ENCODE measurements around the gene SNX7.

Gene SNX7

DNA sequence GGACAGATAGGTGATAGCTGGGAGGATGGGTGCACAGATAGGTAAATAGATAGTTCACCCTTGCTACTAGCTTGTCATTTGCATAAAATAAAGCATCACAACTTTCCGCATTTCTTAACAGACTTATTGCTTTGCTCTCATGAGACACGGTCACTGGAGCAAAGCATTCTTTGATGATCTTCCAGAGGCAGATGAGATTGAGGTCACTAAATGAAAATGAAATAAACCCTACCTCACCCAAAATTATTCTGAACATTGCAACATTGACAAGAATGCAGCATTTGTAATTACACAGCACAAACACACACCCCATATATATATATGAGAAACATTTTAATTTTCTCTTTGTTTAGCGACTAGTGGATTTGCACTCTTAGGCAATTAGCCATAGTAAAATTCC is 107.6 kb downstream of the SNX7 start:
- DNase-seq (no peak), ATAC-seq (no peak)

DNA sequence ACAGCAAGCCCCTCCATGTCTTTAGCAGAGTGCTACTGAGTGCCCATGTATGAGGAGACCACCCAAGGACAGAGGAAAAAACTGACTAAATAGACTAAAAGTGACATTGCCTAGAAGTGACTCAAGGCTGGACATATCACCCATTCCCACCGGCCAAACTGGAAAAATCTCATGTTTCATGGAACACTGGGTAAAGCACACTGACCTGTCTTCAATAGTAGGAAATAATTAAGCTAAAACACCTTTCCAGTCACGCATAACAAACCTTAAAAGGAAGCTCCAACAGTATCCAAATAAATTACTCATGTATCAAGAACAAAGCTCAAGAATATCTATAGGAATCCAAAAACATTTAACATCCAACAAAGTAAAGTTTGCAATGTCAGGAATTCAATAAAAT is 120.4 kb downstream of the SNX7 start:
- DNase-seq (no peak), ATAC-seq (no peak)

GRCh38 chr1:98783821-98784220 is 122.3 kb downstream of the SNX7 start:
- ATAC-seq: no peak
- DNase-seq: no peak

DNA sequence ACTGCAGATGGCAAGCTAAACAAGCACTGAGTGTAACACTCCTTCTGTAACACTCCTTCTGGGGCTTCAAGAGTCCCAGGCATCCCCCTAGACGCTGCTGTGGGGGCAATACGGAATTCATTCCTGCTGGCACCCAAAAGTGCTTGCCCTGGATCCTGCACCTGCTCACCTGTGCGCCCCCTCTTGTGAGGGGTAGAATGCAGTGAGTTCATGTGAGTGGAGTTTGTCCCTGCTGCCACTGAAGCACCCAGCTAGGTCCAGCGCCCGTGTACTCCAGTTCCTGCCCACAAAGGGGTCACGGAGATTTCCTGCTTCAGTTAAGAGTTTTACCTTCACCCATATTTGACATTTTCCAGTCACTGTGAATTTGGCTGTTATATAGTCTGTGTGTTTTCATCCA is 130.0 kb downstream of the SNX7 start:
- DNase-seq (no peak), ATAC-seq (no peak)

GRCh38 chr1:98792123-98792522 is 130.6 kb downstream of the SNX7 start:
- no peak for ATAC-seq
- DNase-seq: no peak

DNA sequence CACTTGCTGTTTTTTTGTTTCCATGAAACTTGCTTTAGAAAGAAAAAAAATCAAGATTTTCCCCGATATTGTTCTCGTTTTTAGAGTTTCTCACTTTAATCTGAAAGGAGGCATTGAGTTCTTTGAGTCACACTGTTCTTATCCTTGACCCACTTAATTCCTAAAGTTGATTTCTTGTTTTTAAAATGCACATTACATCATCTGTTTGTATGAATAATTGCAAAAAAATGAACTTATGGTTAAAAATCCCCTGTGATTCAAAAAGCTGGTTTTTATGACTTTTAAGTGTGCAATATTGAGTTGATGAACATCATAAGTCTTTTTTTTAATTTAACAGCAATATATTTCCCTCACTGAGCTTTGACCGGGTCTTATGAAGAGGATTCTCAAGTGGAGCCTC is 131.6 kb downstream of the SNX7 start:
- ATAC-seq: no peak

GRCh38 chr1:98794196-98794886 is 132.8 kb downstream of the SNX7 start:
- peak; percentile 18 for DNase-seq
- ATAC-seq: peak; percentile 90

More for the DNA sequence above, 131.6 kb downstream of the SNX7 start:
- DNase-seq: no peak

DNA sequence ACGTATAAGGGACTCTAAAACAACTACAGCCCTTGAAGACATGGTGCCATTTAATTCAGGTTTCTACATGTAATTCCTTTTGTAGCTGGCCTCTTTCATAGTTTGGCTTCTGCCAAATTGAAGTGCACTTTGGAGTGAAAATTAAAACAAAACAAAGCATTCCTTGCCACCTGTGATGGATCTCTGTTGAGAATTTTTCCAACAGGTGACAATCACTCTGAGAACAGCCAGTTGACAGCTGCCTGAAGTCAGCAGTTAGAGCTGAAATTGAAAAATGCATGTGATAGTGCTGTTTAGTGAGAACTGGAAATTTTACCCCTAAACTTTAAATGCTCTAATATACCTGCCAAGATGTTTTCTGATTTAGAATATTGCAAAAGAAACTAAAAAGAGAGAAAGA is 134.5 kb downstream of the SNX7 start:
- ATAC-seq: no peak
- DNase-seq: no peak

DNA sequence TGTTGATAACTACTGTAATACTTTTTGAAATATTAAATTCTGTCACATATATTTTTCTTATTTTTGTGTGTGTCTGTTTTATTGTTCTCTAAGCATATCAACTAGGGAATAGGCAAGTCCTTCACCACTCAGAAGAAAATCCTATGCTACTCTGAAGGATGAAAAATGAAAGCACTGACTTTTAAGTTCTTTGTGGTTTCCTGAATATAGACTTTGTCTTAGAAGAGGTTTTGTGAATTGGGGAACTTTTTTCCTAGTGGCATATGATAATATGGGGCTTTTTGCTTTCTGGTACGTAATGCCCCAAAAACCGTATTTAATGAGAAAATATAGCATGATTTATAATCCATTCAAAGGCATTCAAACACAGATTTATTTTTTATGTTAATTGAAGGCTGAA is 136.0 kb downstream of the SNX7 start:
- no peak for DNase-seq
- peak; percentile 40 for ATAC-seq

Data from stimulated activated naive CD8-positive, alpha-beta T cell treated with anti-CD3 and anti-CD28 coated beads, Interleukin-15, Interleukin-2, amounts not matched to agents 100 U/mL and 50 U/mL, for 24 hours (primary cell).